ENCODE data around the gene SSC5D.

Gene SSC5D

DNA sequence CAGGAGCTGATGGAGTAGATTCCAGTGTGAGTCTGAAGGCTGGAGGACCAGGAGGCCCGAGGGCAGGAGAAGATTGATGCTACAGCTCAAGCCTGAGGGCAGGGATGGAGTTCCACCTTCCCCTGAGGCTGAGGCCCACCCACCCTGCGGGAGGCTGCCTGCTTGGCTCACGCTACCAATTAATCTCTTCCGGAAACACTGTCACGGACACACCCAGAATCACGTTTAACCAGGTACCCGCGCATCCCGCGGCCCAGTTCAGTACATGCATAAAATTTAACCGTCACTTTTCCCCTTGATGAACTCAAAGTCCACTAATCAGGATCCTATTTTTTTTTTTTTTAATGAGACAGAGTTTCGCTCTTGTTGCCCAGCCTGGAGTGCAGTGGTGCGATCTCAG, 17.0 kb upstream of the SSC5D start:
- Histone ChIP-seq H3K4me2 (ENCODE audit: insufficient read depth, low read length) (no peak overlapping the region), H3K9me3 (ENCODE audit: insufficient read depth, low read length, severe bottlenecking) (no peaks in the 10 kb centered on the region), H3K79me2 (ENCODE audit: insufficient read depth, low read length) (no peaks in the 10 kb centered on the region), H3K9ac (ENCODE audit: low read depth, low read length) (no peak overlapping the region), H3K27me3 (ENCODE audit: insufficient read depth, low read length, poor library complexity) (no peaks in the 10 kb centered on the region), H3K4me3 (ENCODE audit: low read depth in 1 of 2, low read length in 2 of 2) (no peak overlapping the region), H3K4me1 (ENCODE audit: insufficient read depth, low read length) (peaks cover 21% of the 10 kb centered on the region), H2AFZ (ENCODE audit: low read depth, low read length) (no peak overlapping the region), H3K27ac (ENCODE audit: low read length) (no peak overlapping the region), H3K36me3 (ENCODE audit: insufficient read depth, low read length) (no peaks in the 10 kb centered on the region), H4K20me1 (ENCODE audit: insufficient read depth, low read length) (no peaks in the 10 kb centered on the region)
- TF ChIP-seq, protein P1, sequence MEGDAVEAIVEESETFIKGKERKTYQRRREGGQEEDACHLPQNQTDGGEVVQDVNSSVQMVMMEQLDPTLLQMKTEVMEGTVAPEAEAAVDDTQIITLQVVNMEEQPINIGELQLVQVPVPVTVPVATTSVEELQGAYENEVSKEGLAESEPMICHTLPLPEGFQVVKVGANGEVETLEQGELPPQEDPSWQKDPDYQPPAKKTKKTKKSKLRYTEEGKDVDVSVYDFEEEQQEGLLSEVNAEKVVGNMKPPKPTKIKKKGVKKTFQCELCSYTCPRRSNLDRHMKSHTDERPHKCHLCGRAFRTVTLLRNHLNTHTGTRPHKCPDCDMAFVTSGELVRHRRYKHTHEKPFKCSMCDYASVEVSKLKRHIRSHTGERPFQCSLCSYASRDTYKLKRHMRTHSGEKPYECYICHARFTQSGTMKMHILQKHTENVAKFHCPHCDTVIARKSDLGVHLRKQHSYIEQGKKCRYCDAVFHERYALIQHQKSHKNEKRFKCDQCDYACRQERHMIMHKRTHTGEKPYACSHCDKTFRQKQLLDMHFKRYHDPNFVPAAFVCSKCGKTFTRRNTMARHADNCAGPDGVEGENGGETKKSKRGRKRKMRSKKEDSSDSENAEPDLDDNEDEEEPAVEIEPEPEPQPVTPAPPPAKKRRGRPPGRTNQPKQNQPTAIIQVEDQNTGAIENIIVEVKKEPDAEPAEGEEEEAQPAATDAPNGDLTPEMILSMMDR (IDR thresholded peaks at IDR 0.05; ENCODE audit: borderline replicate concordance, extremely low read depth, low read length, poor library complexity, severe bottlenecking), result no peak
- no peak for DNase-seq
- no peak for ATAC-seq (ENCODE audit: insufficient read depth, low read depth)

DNA sequence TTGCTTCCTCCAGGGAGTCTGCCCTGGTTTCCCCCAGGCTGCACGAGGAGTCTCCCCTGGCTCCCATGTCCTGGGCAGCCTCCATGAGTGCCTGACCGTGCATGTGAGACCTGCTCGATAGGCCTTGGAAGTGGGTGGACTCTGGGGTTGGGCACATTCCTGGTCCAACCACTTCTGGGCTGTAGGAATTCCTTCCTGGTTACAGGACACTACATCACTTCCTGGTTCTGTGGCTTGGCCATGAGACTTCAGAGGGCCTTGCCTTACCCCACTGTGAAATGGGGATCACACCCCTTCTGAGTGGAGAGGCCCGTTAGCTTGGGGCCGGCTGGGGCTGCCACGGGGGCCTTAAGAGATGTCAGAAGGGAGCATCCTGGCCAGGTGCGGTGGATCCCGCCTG, 15.8 kb upstream of the SSC5D start:
- ATAC-seq (ENCODE audit: insufficient read depth, low read depth) (no peak), DNase-seq (no peak)
- Histone ChIP-seq H3K27ac (ENCODE audit: low read length) (no peak overlapping the region), H3K27me3 (ENCODE audit: insufficient read depth, low read length, poor library complexity) (no peaks in the 10 kb centered on the region), H3K9me3 (ENCODE audit: insufficient read depth, low read length, severe bottlenecking) (no peaks in the 10 kb centered on the region), H3K9ac (ENCODE audit: low read depth, low read length) (no peak overlapping the region), H4K20me1 (ENCODE audit: insufficient read depth, low read length) (no peaks in the 10 kb centered on the region), H3K4me1 (ENCODE audit: insufficient read depth, low read length) (peaks cover 24% of the 10 kb centered on the region), H2AFZ (ENCODE audit: low read depth, low read length) (no peak overlapping the region), H3K79me2 (ENCODE audit: insufficient read depth, low read length) (peaks cover 5% of the 10 kb centered on the region), H3K4me2 (ENCODE audit: insufficient read depth, low read length) (no peak overlapping the region), H3K36me3 (ENCODE audit: insufficient read depth, low read length) (no peaks in the 10 kb centered on the region), H3K4me3 (ENCODE audit: low read depth in 1 of 2, low read length in 2 of 2) (no peak overlapping the region)
- TF ChIP-seq EZH2 (IDR thresholded peaks at IDR 0.05; ENCODE audit: borderline replicate concordance, low read depth, low read length, severe bottlenecking), result no peak
- TF ChIP-seq, protein P1 (IDR thresholded peaks at IDR 0.05; ENCODE audit: borderline replicate concordance, extremely low read depth, low read length, poor library complexity, severe bottlenecking), result no peak

DNA sequence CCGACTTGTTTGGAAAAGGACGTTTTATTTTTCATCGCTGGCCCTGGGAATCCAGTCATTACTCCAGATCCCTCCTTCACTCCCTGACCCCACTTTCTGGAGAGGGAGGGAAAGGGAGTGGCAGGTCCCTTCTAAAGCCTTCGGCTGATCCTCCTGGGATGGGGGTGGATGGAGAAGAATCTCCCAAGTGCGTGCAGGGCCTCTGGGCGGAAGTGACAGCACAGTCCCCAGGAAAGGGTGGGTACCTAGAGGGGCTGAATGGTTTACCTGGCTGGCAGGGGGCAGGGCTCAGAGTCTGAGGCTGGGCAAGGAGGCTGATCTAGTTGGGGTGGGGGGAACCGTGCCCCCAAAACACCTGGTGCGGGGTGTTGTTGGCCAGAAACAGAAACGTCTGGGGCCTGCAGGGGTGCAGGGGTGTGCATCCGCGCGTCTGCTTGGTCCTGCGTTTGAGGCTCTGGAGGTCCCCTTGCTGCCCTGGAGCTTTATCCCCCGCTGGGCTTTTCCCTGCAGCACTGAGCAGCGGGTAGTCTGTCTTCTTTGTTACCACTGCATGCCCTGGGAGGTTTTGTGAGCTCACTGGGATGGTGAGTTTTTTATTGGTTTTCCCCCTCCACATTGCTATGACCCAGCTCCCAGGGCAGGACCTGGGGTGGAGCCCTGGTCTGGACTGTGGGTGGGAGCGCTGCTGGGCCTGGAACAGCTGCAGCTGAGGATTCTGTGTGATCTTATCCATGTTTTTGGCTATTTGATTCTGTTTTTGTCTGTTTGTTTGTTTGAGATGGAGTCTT, 14.8 kb upstream of the SSC5D start:
- ATAC-seq (ENCODE audit: insufficient read depth, low read depth) (no peak), DNase-seq (no peak)
- no peaks in the 10 kb centered on the region for H3K36me3 ChIP-seq (ENCODE audit: insufficient read depth, low read length)
- H2AFZ ChIP-seq (ENCODE audit: low read depth, low read length), result no peak overlapping the region
- TF ChIP-seq, protein P1 (IDR thresholded peaks at IDR 0.05; ENCODE audit: borderline replicate concordance, extremely low read depth, low read length, poor library complexity, severe bottlenecking), result no peak
- no peak for TF ChIP-seq EZH2 (IDR thresholded peaks at IDR 0.05; ENCODE audit: borderline replicate concordance, low read depth, low read length, severe bottlenecking)
- H3K27me3 ChIP-seq (ENCODE audit: insufficient read depth, low read length, poor library complexity), result no peaks in the 10 kb centered on the region
- peaks cover 27% of the 10 kb centered on the region for H3K4me1 ChIP-seq (ENCODE audit: insufficient read depth, low read length)
- no peak overlapping the region for H3K4me3 ChIP-seq (ENCODE audit: low read depth in 1 of 2, low read length in 2 of 2)
- no peaks in the 10 kb centered on the region for H4K20me1 ChIP-seq (ENCODE audit: insufficient read depth, low read length)
- H3K9ac ChIP-seq (ENCODE audit: low read depth, low read length), result no peak overlapping the region
- H3K9me3 ChIP-seq (ENCODE audit: insufficient read depth, low read length, severe bottlenecking), result no peaks in the 10 kb centered on the region
- H3K79me2 ChIP-seq (ENCODE audit: insufficient read depth, low read length), result peaks cover 14% of the 10 kb centered on the region
- H3K27ac ChIP-seq (ENCODE audit: low read length), result no peak overlapping the region
- no peak overlapping the region for H3K4me2 ChIP-seq (ENCODE audit: insufficient read depth, low read length)

Measured in DND-41 (cell line).